CD4-positive, alpha-beta T cell treated with Interleukin-4 for 1 hour (primary cell): ENCODE data around the gene ASXL3.

ENCODE experiments used
- DNase-seq, 2 donors: peaks; one replicate each; pipeline ENCODE4 v3.0.0-alpha.2; 2020 to 2022

The ASXL3 gene

GRCh38 chr18:33733376-33733775 is 155.4 kb downstream of the ASXL3 start:
- DNase-seq: no peak

GRCh38 chr18:33735428-33735827 is 157.4 kb downstream of the ASXL3 start:
- DNase-seq: no peak

- DNase-seq: no peak
Observed at GRCh38 chr18:33741760-33742159, 163.7 kb downstream of the ASXL3 start.

GRCh38 chr18:33744032-33744697 is 166.1 kb downstream of the ASXL3 start:
- no peak for DNase-seq

- no peak for DNase-seq
Observed at GRCh38 chr18:33745151-33745795, 167.3 kb downstream of the ASXL3 start.

- DNase-seq: no peak
Observed at GRCh38 chr18:33745871-33746545, 168.0 kb downstream of the ASXL3 start.

GRCh38 chr18:33749834-33750233 is 171.8 kb downstream of the ASXL3 start:
- no peak for DNase-seq

GRCh38 chr18:33750366-33750765 is 172.3 kb downstream of the ASXL3 start:
- DNase-seq: no peak

GRCh38 chr18:33751613-33752221 is 173.7 kb downstream of the ASXL3 start:
- DNase-seq: no peak

- no peak for DNase-seq
Observed at GRCh38 chr18:33755391-33755790, 177.4 kb downstream of the ASXL3 start.

GRCh38 chr18:33755931-33756560 is 178.0 kb downstream of the ASXL3 start:
- DNase-seq: no peak

- DNase-seq: no peak
Observed at GRCh38 chr18:33757037-33757436, 179.0 kb downstream of the ASXL3 start.

- DNase-seq: no peak
Observed at GRCh38 chr18:33761363-33761762, 183.3 kb downstream of the ASXL3 start.

- DNase-seq: no peak
Observed at GRCh38 chr18:33781429-33781828, 203.4 kb downstream of the ASXL3 start.
